HG02970 (cell line): Measurements from ENCODE around the gene LRFN4.

Experiments
- ATAC-seq: cut with Tn5 transposase; IDR thresholded peaks from one replicate; pipeline ENCODE4 v1.9.1; 2021; ENCODE audit warnings: mild to moderate bottlenecking, moderate library complexity, moderate number of reproducible peaks; ENCODE audit not compliant: unreplicated experiment, low FRiP score

Gene LRFN4

GRCh38 chr11:66857234-66857926 is 516 bp downstream of the LRFN4 start:
- ATAC-seq = no peak

GRCh38 chr11:66857927-66858185 is 992 bp downstream of the LRFN4 start:
- no peak for ATAC-seq

- ATAC-seq = no peak
Measured at GRCh38 chr11:66858186-66858938, 1.5 kb downstream of the LRFN4 start.

GRCh38 chr11:66858939-66859685 is 2.2 kb downstream of the LRFN4 start:
- no peak for ATAC-seq

- ATAC-seq = no peak
Measured at GRCh38 chr11:66859686-66860448, 3.0 kb downstream of the LRFN4 start.

GRCh38 chr11:66860449-66860831 is 3.6 kb downstream of the LRFN4 start:
- ATAC-seq = no peak

- ATAC-seq = no peak
Measured at GRCh38 chr11:66861038-66861773, 4.3 kb downstream of the LRFN4 start.

- no peak for ATAC-seq
Measured at GRCh38 chr11:66861774-66862558, 5.1 kb downstream of the LRFN4 start.

GRCh38 chr11:66862559-66863037 is 5.7 kb downstream of the LRFN4 start:
- ATAC-seq = no peak

- no peak for ATAC-seq
Measured at GRCh38 chr11:66863428-66864125, 6.7 kb downstream of the LRFN4 start.

- ATAC-seq = no peak
Measured at GRCh38 chr11:66864172-66864901, 7.5 kb downstream of the LRFN4 start.

- no peak for ATAC-seq
Measured at GRCh38 chr11:66864924-66865697, 8.2 kb downstream of the LRFN4 start.

GRCh38 chr11:66866007-66866406 is 9.1 kb downstream of the LRFN4 start:
- ATAC-seq = no peak

GRCh38 chr11:66866511-66866986 is 9.7 kb downstream of the LRFN4 start:
- ATAC-seq = no peak

GRCh38 chr11:66867425-66868040 is 10.7 kb downstream of the LRFN4 start:
- no peak for ATAC-seq

GRCh38 chr11:66868082-66868725 is 11.3 kb downstream of the LRFN4 start:
- ATAC-seq = no peak
